Ovary (tissue), 3 donors: Measurements from ENCODE around the gene MS4A8.

Experiments
- EP300 ChIP-seq: sonication (generic); formaldehyde crosslinking; IDR thresholded peaks from one replicate; pipeline ENCODE4 v1.6.1; 2017; ENCODE audit warnings: antibody characterized with exemption
- POLR2A ChIP-seq: fragments of 450-650 bp; IDR thresholded peaks from one replicate; pipeline ENCODE4 v1.6.1; 2017; ENCODE audit warnings: antibody characterized with exemption, mild to moderate bottlenecking, moderate library complexity
- TF ChIP-seq, protein P1 (sequence below), 3 donors: fragments of 450-650 bp in 2 of 3; fragments of 200-600 bp in 1 of 3; IDR thresholded peaks; one replicate each; pipeline versions ENCODE4 v1.5.1 to v1.8.0; 2016 to 2022; ENCODE audit warnings: antibody characterized with exemption in 3 of 3, mild to moderate bottlenecking in 1 of 3
- donor health status: DM: no; HTN: no; CAD: no.

DNA sequence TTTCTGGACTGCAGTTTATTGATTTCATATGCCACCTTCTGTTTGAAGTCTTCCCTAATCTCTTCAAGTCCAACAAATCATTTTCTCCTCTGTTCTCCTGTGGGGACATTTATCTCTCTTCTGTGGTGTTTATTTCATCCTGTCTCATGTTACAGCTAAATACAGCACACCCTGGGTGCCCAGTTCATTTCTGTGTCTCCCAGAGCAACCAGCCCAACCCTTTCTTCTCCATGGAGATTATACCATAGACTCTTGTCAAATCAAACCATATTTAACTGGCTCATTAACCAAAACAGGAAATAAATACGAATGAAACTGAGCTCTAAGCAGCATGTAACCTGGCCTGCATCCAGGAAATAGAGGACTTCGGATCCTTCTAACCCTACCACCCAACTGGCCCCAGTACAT is at the start of gene MS4A8:
- TF ChIP-seq, protein P1, sequence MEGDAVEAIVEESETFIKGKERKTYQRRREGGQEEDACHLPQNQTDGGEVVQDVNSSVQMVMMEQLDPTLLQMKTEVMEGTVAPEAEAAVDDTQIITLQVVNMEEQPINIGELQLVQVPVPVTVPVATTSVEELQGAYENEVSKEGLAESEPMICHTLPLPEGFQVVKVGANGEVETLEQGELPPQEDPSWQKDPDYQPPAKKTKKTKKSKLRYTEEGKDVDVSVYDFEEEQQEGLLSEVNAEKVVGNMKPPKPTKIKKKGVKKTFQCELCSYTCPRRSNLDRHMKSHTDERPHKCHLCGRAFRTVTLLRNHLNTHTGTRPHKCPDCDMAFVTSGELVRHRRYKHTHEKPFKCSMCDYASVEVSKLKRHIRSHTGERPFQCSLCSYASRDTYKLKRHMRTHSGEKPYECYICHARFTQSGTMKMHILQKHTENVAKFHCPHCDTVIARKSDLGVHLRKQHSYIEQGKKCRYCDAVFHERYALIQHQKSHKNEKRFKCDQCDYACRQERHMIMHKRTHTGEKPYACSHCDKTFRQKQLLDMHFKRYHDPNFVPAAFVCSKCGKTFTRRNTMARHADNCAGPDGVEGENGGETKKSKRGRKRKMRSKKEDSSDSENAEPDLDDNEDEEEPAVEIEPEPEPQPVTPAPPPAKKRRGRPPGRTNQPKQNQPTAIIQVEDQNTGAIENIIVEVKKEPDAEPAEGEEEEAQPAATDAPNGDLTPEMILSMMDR (IDR thresholded peaks at IDR 0.05), result no peak
- TF ChIP-seq POLR2A (no peak), EP300 (no peak)
